Measurements from ENCODE around the gene OR2A25.

- TF ChIP-seq REST (IDR thresholded peaks at IDR 0.05; ENCODE audit: insufficient read depth in 1 of 2, low read depth in 2 of 2, low read length in 2 of 2): no peak
- TF ChIP-seq POLR2AphosphoS5 (IDR thresholded peaks at IDR 0.05; ENCODE audit: low read depth, low read length): no peak
These were observed 32.1 kb upstream of the OR2A25 start for GRCh38 chr7:144037414-144038035.

All from PFSK-1 (cell line).